ENCODE measurements around the gene CLEC9A.
"Not testable (repeated sequence)": the region's sequence is repeated elsewhere in the genome, so short reads cannot be mapped to it uniquely, and the experiment has no call there.

The CLEC9A gene

DNA sequence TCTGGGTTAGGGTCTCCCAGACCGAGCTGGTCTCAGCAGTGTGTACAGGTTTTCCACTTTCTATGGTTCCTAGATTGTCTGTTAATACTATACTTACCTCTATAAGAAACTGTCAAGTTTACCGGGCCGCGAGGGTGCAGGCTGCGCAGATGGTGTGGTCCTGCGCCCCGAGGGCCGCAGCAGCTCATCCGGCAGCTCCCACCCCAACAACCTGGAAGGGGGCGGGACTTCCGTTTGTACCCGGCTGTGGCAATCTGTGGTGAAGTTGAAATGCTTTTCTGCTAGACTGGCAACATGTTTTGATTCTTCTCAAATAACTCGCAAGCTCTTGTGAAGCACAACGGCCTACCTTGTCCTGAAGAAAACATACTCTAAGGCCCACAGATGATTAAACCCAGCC, at the start of gene CLEC9A:
TSS of gene CLEC9A (plus strand) at position 237 of the 400 bp plus-strand sequence. CDS start 22,006 bp downstream, outside the sequence.
- no peak for DNase-seq (ENCODE audit: low read depth)

DNA sequence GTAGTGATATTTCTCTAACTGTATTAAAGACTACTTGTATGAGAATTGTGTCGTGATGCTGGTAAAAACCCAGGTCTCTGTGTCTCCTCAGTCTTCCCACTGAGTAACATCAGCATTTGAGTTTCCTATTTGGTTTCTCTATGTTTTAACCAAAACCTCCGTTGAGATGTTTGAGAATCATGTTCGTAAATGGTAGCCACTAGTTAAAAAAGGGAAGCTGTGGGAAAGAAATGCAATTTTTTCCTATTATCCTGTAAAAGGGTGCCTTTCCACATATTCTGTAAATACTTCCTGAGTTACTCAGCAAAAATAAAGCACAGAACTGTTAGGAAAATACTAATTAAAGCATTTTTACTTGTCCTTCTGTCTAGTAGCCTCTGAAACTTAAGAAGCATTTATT, 38.6 kb upstream of the CLEC9A start:
- no peak for DNase-seq (ENCODE audit: low read depth)

GRCh38 chr12:9992296-9992695, 38.2 kb upstream of the CLEC9A start:
- no peak for DNase-seq (ENCODE audit: low read depth)

- no peak for DNase-seq (ENCODE audit: low read depth)
Measured at GRCh38 chr12:9999016-9999415, 31.5 kb upstream of the CLEC9A start, which contains the start of gene CLEC1B. Gene CLEC1B (minus strand): TSS chr12:9999121. CDS start chr12:9999100, 21 bp downstream.

DNA sequence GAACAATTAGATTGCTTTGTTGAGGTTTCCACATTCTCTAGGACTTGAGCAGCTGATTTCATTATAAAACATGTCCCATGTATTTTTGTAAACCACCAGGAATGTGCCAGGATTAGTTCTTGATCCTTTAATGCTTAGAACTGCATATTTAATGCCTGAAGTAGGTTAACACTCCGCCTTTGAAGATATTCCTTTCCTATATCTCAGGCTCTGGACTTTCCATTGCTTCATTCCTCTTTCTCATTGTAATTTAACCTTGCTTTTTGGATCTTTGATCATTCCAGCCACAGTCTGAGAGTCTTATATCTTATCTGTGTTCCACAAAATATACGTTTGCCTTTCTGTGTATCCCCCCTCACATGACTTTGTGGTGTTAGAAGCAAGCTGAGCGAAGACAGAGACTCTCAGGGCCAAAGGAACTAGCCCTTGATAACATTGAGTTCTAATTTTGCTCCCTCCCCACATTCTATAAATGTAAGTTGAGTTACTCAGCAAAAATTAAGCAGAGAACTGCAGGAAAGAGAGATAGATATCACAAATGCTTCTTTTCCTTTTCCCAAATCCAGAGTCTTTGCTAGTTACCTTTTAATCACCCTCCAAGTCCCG, 29.2 kb upstream of the CLEC9A start:
- DNase-seq (ENCODE audit: low read depth): no peak

DNA sequence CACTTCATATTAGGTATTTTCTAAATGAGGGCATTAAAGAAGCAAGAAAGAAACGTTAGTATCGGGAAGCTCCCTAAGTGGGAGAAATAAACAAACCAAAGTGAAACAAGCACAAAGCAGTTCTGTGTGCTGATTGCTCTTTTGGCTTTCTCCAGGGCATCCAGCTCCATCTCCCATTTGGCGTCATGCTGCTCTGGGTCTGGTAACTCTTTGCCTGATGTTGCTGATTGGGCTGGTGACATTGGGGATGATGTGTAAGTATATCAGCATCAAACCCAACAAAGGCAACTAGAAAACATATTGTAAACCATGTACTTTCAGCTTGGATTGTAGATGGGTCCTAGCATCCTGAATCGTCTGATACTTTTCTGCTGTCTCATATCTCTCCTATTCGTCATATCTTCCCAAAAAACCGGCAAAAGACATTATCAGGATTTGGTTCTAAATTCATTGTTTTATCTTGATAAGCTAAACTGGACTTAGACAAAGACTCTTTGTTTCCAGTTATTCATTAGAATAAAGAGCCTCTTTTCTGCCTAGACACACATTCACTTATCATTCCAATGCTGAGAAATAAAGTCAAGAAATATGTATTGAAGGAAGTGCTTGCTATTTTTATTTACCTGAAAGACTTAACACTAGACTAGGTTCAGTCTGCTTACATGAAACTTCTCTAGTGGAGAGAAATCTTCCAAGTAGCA, 17.7 kb upstream of the CLEC9A start:
- no peak for DNase-seq (ENCODE audit: low read depth)

DNA sequence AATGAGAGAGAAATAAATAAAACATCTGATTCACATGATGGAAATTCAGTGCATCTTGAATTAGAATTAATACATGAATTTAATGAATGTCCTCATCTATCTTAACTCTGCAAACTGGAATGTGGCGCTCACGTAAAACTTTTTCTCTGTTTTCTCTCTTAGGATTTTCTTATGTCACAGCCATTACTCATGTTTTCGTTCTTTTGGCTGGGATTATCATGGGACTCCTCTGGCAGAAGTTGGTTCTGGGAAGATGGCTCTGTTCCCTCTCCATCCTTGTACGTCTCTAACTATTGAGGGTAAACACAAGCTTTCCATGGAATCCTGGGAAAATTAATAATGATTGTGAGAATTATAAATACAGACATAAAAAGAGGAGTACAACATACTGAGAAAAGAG, 15.0 kb upstream of the CLEC9A start:
- DNase-seq (ENCODE audit: low read depth): no peak

GRCh38 chr12:10016881-10017280, 13.6 kb upstream of the CLEC9A start:
- no peak for DNase-seq (ENCODE audit: low read depth)

- DNase-seq (ENCODE audit: low read depth): no peak
Measured at GRCh38 chr12:10018386-10018785, 12.1 kb upstream of the CLEC9A start.

- DNase-seq (ENCODE audit: low read depth): no peak
Measured at GRCh38 chr12:10021342-10021741, 9.1 kb upstream of the CLEC9A start.

DNA sequence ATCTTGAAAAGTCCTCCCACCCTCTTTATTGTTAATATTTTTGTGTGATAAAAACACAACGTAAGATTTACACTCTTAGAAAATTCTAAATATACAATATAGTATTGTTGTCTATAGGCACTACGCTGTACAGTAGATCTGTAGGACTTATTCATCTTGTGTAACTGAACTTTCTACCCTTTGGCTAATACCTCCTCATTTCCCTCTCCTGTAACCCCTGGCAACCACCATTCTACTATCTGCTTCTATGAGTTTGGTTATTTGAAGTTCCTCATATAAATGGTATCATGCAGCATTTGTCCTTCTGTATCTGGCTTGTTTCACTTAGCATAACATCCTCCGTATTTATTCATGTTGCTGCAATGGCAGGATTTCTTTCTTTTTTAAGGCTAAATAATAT, 5.2 kb upstream of the CLEC9A start:
- DNase-seq (ENCODE audit: low read depth): no peak

- DNase-seq (ENCODE audit: low read depth): not testable (repeated sequence)
Measured at GRCh38 chr12:10026666-10027065, 3.8 kb upstream of the CLEC9A start.

GRCh38 chr12:10027311-10027710, 3.2 kb upstream of the CLEC9A start:
- peak; percentile 37 for DNase-seq (ENCODE audit: low read depth)

DNA sequence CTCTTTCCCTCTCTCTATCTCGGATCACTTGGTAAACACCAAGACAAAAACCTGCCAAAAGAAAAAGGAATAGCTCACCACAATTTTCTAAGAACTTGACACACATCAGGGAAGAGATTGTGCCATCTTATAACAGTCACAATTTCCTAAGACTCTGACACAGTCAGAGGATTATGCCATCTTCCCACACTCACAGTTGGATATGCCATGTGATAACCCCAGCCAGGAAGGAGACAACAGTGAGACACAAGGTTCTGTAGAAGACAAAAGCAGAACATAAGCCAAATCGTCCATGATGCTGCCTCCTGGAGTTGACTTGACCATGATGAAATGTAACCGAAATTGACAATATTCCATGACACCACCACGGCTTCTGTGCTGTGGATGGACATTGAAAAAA, 2.8 kb upstream of the CLEC9A start:
- peak; percentile 67 for DNase-seq (ENCODE audit: low read depth)

DNA sequence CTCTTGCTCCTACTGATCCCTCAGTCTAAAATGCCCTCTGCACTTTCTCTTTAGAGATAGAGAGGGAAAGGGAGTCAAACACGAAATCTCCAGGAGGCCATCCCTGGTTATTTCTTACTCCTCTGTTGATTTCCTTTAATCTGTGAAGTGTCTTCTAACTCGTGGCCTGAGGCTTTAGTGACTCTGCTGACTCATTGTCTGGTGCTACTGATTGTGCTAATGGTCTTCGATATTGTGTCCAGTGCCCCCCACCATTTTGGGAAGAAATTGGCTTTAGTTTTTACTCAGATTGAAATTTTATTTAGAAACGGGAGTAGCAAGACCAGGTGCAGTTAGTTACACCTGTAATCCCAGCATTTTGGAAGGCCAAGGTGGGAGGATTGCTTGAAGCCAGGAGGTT, 839 bp downstream of the CLEC9A start:
- peak; percentile 31 for DNase-seq (ENCODE audit: low read depth)

GRCh38 chr12:10031771-10032175, 1.3 kb downstream of the CLEC9A start:
- peak; percentile 97 for DNase-seq (ENCODE audit: low read depth)

GRCh38 chr12:10033783-10034545, 3.5 kb downstream of the CLEC9A start:
- DNase-seq (ENCODE audit: low read depth): no peak

- no peak for DNase-seq (ENCODE audit: low read depth)
Measured at GRCh38 chr12:10042167-10042566, 11.7 kb downstream of the CLEC9A start.

GRCh38 chr12:10048526-10048925, 18.0 kb downstream of the CLEC9A start:
- no peak for DNase-seq (ENCODE audit: low read depth)

- DNase-seq (ENCODE audit: low read depth): no peak
Measured at GRCh38 chr12:10052193-10052913, 21.9 kb downstream of the CLEC9A start.

DNA sequence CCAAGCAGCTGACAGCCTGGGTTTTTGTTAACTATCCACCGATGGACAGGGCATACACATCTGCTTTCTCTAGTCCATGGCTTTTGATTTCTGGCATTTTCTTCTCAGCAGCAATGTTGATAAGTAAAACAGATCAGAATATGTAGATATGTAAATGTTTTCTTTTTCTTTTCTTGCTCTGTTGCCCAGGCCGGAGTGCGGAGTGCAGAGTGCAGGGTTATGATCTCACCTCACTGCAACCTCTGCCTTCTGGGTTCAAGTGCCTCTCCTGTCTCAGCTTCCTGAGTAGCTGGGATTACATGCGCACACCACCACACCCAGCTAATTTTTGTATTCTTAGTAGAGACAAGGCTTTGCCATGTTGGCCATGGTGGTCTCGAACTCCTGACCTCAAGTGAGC, 27.9 kb downstream of the CLEC9A start:
- DNase-seq (ENCODE audit: low read depth): no peak

- no peak for DNase-seq (ENCODE audit: low read depth)
Measured at GRCh38 chr12:10065241-10065640, 34.8 kb downstream of the CLEC9A start.
